Activated CD8-positive, alpha-beta memory T cell treated with anti-CD3 and anti-CD28 coated beads, Interleukin-2, amount 50 U/mL, for 1 hour (primary cell): ENCODE results near the gene A4GALT.
"Not testable (repeated sequence)": the region's sequence is repeated elsewhere in the genome, so short reads cannot be mapped to it uniquely, and the experiment has no call there.

Experiments
- DNase-seq: peaks from one replicate; pipeline ENCODE4 v3.0.0-alpha.2; 2020; ENCODE audit errors: extremely low read depth

A4GALT gene

GRCh38 chr22:42682113-42682851 is 38.4 kb downstream of the A4GALT start:
- DNase-seq, result no peak

GRCh38 chr22:42680648-42681047 is 40.0 kb downstream of the A4GALT start:
- no peak for DNase-seq

- DNase-seq, result no peak
Observed at GRCh38 chr22:42679691-42680090, 41.0 kb downstream of the A4GALT start.

- no peak for DNase-seq
Observed at GRCh38 chr22:42678894-42679293, 41.8 kb downstream of the A4GALT start.

- not testable (repeated sequence) for DNase-seq
Observed at GRCh38 chr22:42677936-42678335, 42.7 kb downstream of the A4GALT start.

GRCh38 chr22:42676059-42676607 is 44.5 kb downstream of the A4GALT start:
- DNase-seq, result no peak

GRCh38 chr22:42673898-42674401 is 46.7 kb downstream of the A4GALT start:
- no peak for DNase-seq

GRCh38 chr22:42673071-42673470 is 47.6 kb downstream of the A4GALT start:
- DNase-seq, result not testable (repeated sequence)

- DNase-seq, result no peak
Observed at GRCh38 chr22:42670921-42671709, 49.6 kb downstream of the A4GALT start.

GRCh38 chr22:42670046-42670445 is 50.6 kb downstream of the A4GALT start:
- DNase-seq, result no peak

GRCh38 chr22:42666393-42666792 is 54.3 kb downstream of the A4GALT start:
- DNase-seq, result not testable (repeated sequence)

- no peak for DNase-seq
Observed at GRCh38 chr22:42664976-42665831, 55.5 kb downstream of the A4GALT start.

GRCh38 chr22:42661985-42662831 is 58.5 kb downstream of the A4GALT start:
- DNase-seq, result peak; percentile 36

GRCh38 chr22:42656578-42656977 is 64.1 kb downstream of the A4GALT start:
- DNase-seq, result no peak

GRCh38 chr22:42655693-42656092 is 65.0 kb downstream of the A4GALT start:
- DNase-seq, result no peak

GRCh38 chr22:42654436-42655073 is 66.1 kb downstream of the A4GALT start:
- DNase-seq, result no peak

GRCh38 chr22:42653999-42654398 is 66.7 kb downstream of the A4GALT start:
- no peak for DNase-seq

GRCh38 chr22:42651134-42651533 is 69.5 kb downstream of the A4GALT start:
- DNase-seq, result no peak

- DNase-seq, result peak; percentile 18
Observed at GRCh38 chr22:42649246-42650099, 71.2 kb downstream of the A4GALT start, which contains the start of gene CYB5R3. CYB5R3 (minus strand) TSS chr22:42649392; CDS start chr22:42649315, 77 bp downstream.
